CD4-positive, alpha-beta T cell treated with Interleukin-15 for 4 hours (primary cell): ENCODE results near the gene S100A11.

Experiments used
- DNase-seq: peaks from one replicate; pipeline ENCODE4 v3.0.0-alpha.2; 2020; ENCODE audit warnings: low spot score

The S100A11 gene

DNA sequence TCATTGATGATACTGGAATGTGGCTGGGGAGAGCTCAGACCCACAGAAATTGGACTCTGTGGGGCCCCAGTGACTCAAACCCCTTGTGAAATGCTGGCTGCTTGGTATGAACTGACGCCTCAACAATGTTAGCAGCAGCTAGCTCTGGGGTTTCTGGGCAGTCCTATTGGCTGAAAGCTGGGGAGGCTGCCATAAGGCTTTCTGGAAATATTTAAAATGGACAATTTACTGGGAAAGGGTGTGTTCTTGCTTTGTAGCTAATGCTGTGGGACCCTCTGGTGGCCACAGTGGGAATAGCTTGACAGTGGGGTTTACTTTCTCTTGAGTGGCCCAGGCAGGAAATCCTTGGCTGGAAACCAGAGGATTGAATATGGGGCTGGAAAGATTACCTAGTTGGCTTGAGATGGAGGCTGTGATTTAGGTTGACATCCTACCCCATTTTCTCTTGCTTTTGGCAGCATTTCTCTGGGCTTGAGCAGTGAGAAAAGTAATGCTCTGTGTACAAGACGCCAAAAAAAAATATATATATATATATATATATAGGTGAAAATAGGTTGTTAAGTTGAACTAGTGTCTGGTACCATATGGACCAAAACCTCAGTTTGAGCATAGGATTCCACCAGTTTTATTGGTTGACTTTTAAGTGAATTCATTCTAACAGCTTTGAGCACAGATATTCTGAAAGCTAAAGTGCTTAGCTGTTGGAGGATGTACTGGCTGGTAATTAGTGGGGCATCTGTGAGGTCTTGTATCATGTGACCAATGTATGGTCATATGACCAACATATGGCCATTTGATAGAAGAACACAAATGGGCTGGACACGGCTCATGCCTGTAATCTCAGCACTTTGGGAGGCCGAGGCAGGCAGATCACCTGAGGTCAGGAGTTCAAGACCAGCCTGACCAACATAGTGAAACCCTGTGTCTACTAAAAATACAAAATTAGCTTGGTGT, 34.9 kb downstream of the S100A11 start:
- peak; percentile 78 for DNase-seq

- no peak for DNase-seq
Measured at GRCh38 chr1:152000964-152001630, 35.7 kb downstream of the S100A11 start.

DNA sequence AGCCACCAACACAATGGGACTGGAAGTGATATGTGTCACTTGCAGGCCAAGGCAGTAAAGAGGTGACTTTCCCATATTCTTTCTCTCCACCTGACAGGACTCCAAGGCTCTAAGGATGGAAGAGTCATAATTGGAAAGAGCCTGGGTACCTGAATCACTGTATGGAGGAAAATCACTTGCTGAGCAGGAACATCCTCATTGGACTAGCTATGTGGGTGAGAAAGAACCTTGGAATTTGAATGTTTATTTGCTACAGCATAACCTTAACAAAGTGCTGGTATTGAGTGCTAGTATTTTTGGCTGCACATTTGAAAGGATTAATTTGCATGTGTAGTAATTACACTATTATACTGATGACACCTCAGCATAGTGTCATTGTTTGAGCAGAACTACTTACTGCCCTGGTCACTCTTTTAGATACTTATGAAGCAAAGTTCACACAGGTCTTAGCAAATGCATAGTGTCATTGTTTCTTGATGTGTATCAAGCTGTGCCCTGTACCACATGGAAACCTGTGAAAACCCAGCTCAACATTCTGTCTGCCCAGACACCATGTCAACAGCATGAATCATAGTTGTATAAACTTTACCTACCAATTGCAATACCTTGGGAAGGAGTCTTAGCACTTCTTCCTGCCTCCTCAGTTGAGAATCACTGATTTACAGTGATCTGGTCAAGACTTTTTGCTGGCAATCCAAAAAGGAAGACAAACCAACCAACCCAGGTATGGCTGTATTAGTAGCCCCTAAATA, 38.0 kb downstream of the S100A11 start:
- DNase-seq, result no peak

DNA sequence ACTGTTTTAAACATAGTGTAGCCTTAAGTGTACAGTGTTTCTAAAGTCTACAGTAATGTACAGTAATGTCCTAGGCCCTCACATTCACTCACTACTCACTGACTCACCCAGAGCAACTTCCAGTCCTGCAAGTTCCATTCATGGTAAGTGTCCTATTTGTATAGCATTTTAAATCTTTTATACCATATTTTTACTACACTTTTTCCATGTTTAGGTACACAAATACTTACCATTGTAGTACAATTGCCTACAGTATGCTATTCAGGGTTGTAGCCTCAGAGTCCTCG, 39.6 kb downstream of the S100A11 start:
- DNase-seq, result no peak

DNA sequence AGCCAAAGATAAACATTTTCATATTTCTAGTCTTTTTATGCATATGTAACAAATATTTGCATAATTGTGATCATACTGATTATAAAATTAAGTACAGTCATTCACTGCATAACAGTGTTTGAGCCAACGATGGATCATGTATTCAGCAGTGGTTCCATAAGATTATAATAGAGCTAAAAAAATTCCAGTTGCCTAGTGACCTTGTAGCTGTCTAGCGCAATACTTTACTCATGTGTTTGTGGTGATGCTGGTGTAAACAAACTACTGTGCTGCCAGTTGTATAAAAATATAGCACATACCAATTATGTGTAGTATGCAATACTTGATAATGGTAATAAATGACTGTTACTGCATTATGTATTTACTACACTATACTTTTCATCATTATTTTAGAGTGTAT, 41.0 kb downstream of the S100A11 start:
- no peak for DNase-seq

- DNase-seq, result no peak
Measured at GRCh38 chr1:151994956-151995355, 41.8 kb downstream of the S100A11 start.

- DNase-seq, result peak; percentile 91
Measured at GRCh38 chr1:151993734-151994496, 42.9 kb downstream of the S100A11 start, which contains the start of gene S100A10. Gene S100A10 (minus strand): TSS chr1:151993859. CDS start chr1:151986230, 7,629 bp downstream.

GRCh38 chr1:151993084-151993733, 43.6 kb downstream of the S100A11 start:
- DNase-seq, result peak; percentile 46

DNA sequence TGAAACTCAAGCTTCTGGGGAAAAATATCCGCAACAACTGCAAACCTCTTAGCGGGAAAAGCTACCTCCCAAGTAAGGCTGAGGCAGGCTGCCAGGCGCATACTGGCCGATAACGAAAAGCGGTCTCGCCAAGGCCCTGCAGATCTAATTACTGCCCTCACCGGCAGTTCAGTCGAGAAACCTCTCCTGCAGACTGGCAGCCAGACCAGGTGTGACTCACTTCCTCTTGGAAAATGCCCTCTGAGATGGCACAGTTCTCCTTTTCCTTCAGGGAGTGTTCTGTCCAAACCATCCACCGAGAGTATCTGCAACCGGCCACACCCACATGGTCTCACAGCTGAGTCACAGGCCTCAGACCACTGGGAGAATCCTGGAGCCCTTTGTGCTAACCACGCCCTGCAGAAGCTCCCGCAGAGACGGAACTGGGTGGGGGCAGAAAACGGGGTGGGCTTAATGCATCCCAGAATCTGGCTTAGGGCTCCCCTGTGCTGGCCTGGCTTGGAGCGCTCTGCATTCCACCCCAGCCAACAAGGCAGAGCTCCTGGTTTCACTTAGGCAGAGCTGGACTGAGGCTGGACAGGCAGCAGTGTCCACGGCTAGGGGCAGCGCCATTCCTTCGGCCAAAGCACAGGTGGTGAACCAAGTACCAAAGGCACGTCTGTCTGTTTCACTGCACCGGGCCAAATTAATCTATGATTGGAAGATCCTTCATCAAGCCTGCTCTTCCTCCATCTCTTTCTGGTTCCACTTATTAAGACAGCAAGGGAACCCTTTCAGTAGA, 44.3 kb downstream of the S100A11 start:
- DNase-seq, result peak; percentile 60

- DNase-seq, result no peak
Measured at GRCh38 chr1:151991663-151992302, 45.0 kb downstream of the S100A11 start.

DNA sequence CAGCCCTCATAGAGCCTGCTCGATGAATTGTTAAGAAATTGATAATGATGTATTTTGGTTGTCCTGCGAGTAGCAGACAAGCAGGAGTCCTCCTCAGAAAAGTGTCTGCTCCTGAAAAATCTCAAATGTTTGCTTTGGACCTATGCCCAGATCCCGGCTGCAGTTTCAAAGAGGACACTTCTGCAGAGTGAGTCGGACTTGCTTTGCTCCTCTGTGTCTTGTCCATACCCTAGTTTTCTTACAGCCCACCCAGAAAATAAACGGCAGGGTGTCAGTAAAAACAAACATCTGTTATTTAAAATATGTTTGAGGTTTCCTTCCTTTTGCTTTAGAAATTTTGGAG, 46.0 kb downstream of the S100A11 start:
- no peak for DNase-seq

DNA sequence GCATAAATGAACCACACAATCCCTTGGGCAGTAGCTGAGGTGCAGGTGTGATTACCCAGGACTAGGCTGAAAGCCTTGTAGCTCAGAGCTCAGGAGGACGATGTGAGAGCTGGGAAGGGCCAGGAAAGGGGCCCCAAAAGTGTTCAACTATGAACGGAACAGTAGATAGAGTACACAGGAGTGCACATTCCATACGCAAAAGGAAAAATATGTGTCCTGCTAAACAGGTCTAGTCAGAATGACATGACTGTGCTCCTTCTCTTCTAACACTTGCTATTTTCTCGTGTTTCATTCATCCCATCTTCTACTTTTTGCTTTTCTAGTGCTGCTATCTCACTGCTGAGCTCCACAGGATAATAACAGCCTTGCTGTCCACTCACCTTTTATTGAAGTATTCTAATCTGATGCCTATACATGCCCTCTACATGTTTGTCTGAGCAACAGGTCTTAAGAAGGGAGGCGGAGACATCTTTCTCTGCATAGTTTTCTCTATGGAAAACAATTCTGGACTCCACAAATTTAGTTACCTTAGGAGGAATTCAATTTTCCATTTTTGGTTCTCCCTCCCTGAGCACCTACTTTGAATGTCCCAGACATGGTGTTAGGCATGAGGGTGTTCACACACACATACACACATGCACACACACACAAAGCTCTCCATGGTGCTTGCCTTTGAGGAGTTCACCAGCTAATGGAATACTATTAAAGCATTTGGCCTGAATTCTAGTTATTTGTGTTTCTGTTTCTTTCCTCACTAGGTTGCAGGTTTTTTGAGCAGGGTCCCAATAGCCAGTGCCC, 46.5 kb downstream of the S100A11 start:
- DNase-seq, result no peak

GRCh38 chr1:151989211-151989862, 47.5 kb downstream of the S100A11 start:
- DNase-seq, result peak; percentile 70

- DNase-seq, result no peak
Measured at GRCh38 chr1:151988405-151988923, 48.3 kb downstream of the S100A11 start.

DNA sequence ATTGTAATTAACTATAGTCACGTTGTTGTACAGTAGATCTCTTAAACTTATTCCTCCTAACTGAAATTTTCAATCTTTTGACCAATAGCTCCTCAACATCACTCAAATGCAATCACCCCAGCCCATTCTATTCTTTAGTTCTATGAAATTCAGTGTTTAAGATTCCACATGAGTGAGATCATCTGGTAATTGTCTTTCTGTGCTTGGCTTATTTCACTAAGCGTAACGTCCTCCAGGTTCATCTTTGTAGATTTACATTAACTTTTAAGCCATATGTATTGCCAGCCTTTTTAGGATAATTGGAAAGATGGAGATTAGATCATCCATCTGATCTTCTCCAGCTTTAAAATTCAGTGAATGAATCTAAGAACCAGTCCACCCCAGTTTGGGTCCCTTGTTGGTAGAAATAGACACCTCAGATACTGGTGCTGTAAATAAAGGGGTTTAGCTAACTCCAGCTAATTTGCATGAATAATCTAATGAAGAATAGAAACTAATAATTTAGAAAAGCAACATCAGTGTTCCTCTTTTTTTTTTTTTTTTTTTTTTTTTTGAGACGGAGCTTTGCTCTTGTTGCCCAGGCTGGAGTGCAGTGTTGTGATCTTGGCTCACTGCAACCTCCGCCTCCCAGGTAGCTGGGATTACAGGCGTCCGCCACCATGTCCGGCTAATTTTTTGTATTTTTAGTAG, 50.2 kb downstream of the S100A11 start:
- no peak for DNase-seq

GRCh38 chr1:151985768-151986167, 51.0 kb downstream of the S100A11 start:
- no peak for DNase-seq

GRCh38 chr1:151985270-151985669, 51.5 kb downstream of the S100A11 start:
- DNase-seq, result no peak
